PFSK-1 (cell line): ENCODE results near the gene SULT2B1.

Experiments
- FOXP2 ChIP-seq: optimal IDR thresholded peaks from 2 replicates; pipeline ENCODE3; 2011; ENCODE audit warnings: borderline replicate concordance, control low read depth, inconsistent platforms; ENCODE audit not compliant: insufficient read depth; ENCODE audit errors: extremely low read length, extremely low read depth
- POLR2AphosphoS5 ChIP-seq: IDR thresholded peaks from 2 replicates; pipeline ENCODE4 v1.6.1; 2012; ENCODE audit warnings: low read depth, mild to moderate bottlenecking, control low read depth, low read length, moderate library complexity
- REST ChIP-seq, 2 experiments: IDR thresholded peaks; 2 replicates each; pipeline versions ENCODE4 v1.6.1 to v1.8.0; 2011 to 2012; ENCODE audit warnings: low read depth in 2 of 2, low read length in 2 of 2, control low read depth in 1 of 2, inconsistent platforms in 1 of 2, mild to moderate bottlenecking in 1 of 2, moderate library complexity in 1 of 2; ENCODE audit not compliant: insufficient read depth in 1 of 2
- SIN3A ChIP-seq: IDR thresholded peaks from 2 replicates; pipeline ENCODE4 v1.6.1; 2012; ENCODE audit warnings: mild to moderate bottlenecking, low read length, moderate library complexity, borderline replicate concordance; ENCODE audit not compliant: insufficient read depth
- TAF1 ChIP-seq: IDR thresholded peaks from 2 replicates; pipeline ENCODE4 v1.6.1; 2012; ENCODE audit warnings: low read length, control low read depth, borderline replicate concordance; ENCODE audit not compliant: insufficient read depth

Gene SULT2B1

GRCh38 chr19:48569814-48570213, 17.8 kb downstream of the SULT2B1 start:
- no peak for TF ChIP-seq TAF1
- no peak for TF ChIP-seq POLR2AphosphoS5
- TF ChIP-seq FOXP2 = no peak
- no peak for TF ChIP-seq REST (IDR thresholded peaks at IDR 0.05; ENCODE audit: insufficient read depth in 1 of 2, low read depth in 2 of 2, low read length in 2 of 2)
- no peak for TF ChIP-seq SIN3A

DNA sequence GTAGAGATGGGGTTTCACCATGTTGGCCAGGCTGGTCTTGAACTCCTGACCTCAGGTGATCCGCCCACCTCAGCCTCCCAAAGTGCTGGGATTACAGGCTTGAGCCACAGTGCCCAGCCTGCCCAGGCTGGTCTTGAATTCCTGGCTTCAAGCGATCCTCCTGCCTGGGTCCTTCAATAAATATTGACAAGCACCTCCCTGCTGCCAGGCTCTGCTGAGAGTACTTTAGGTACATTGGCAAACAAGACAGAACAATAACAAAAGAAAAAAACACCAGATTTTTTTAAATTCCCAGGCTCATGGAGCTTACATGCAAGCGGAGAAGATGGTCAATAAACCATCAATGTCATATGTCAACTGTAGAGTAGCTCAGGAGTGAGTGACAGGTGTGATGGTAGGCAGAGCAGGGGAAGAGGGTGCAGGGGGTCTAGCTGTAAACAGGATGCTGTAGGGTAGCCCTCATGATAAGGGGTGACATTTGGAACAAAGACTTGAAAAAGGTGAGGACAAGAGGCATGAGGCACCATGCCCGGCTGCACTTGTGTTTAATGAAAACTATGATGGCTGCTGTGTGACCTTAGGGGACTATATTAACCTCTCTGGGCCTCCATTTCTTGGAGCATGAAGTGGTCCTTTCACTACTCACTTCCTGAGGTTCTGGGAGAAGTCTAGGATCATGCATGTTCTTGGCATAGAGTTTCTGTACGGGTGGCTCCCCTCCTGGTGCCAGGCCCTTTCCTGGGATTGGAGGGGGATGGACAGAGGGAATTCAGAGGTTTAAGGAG, 19.6 kb downstream of the SULT2B1 start:
- TF ChIP-seq SIN3A (no peak), REST (IDR thresholded peaks at IDR 0.05; ENCODE audit: insufficient read depth in 1 of 2, low read depth in 2 of 2, low read length in 2 of 2) (no peak), FOXP2 (no peak)

DNA sequence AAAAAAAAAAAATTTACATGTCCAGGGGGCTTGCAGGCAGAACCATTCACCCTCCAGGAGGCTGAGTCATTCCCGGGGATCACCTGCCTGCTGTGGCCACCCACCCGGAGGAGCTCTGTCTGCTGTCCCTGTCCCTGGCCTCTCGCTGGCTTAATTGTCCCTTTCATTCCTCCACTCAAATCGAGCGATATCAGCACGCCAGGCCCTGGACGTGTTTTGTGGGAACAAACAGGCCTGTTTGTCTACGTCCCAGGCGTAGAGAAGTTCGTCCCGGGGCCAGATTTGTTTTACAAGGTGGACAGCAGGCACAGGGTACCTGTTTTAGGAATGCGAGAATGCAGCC, 21.2 kb downstream of the SULT2B1 start:
- TF ChIP-seq SIN3A (no peak), TAF1 (no peak), POLR2AphosphoS5 (no peak), FOXP2 (no peak), REST (IDR thresholded peaks at IDR 0.05; ENCODE audit: insufficient read depth in 1 of 2, low read depth in 2 of 2, low read length in 2 of 2) (no peak)

DNA sequence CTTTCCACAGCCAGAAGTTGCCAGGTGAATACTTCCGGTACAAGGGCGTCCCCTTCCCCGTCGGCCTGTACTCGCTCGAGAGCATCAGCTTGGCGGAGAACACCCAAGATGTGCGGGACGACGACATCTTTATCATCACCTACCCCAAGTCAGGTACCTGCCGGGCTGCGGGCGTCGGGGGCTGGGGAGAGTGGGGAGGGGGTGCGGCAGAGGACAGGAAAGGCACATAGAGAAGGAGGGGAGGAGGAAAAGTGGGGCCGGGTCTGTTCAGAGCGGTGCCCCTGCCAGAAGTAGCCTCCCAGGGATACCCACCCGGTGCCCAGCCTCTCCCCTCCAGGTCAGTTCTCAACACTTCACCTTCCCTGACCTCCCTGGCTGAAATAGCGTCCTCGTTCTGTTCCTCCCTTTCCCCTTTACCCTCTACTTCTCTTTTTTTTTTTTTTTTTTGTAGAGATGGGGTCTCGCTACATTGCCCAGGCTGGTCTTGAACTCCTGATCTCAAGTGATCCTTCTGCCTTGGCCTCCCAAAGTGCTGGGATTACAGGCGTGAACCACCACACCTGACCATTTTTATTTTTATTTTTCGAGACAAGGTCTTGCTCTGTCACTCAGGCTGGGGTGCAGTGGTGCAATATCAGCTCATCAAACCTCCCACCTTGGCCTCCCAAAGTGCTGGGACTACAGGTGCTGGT, 24.1 kb downstream of the SULT2B1 start:
- TF ChIP-seq FOXP2 = no peak
- TF ChIP-seq SIN3A = no peak
- no peak for TF ChIP-seq REST (IDR thresholded peaks at IDR 0.05; ENCODE audit: insufficient read depth in 1 of 2, low read depth in 2 of 2, low read length in 2 of 2)
- no peak for TF ChIP-seq TAF1
- TF ChIP-seq POLR2AphosphoS5 = no peak

DNA sequence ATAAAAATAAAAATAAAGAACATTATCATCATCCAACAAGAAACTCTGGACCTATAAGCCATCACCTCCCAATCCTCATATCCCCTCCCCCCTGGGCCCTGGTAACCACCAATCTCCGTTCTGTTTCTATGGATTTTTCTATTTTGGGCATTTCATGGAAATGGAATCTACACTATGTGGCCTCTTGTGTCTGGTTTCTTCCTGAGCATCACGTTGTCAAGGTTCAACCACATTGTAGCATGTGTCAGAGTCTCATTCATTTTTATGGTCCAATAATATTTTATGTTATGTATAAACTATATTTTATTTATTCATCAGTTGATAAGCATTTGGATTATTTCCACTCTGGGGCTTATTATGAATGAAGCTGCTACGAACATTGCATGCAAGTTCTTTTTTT, 26.9 kb downstream of the SULT2B1 start:
- no peak for TF ChIP-seq REST (IDR thresholded peaks at IDR 0.05; ENCODE audit: insufficient read depth in 1 of 2, low read depth in 2 of 2, low read length in 2 of 2)
- TF ChIP-seq POLR2AphosphoS5 = no peak
- TF ChIP-seq FOXP2 = no peak
- TF ChIP-seq SIN3A = no peak
- TF ChIP-seq TAF1 = no peak
